HG03064 (cell line): ENCODE data around the gene SH3GL1.
A peak's percentile ranks its signal among the peaks of the same experiment; 100 is the strongest.

Source experiments
- ATAC-seq: cut with Tn5 transposase; IDR thresholded peaks from one replicate; pipeline ENCODE4 v1.9.1; 2021; ENCODE audit warnings: low read depth; ENCODE audit not compliant: unreplicated experiment

The SH3GL1 gene

GRCh38 chr19:4378886-4379285, 21.5 kb downstream of the SH3GL1 start:
- ATAC-seq, result no peak

- no peak for ATAC-seq
Measured at GRCh38 chr19:4376991-4377781, 23.2 kb downstream of the SH3GL1 start.

- no peak for ATAC-seq
Measured at GRCh38 chr19:4376671-4376990, 23.7 kb downstream of the SH3GL1 start.

- ATAC-seq, result no peak
Measured at GRCh38 chr19:4376028-4376670, 24.2 kb downstream of the SH3GL1 start.

GRCh38 chr19:4375164-4376027, 25.0 kb downstream of the SH3GL1 start:
- ATAC-seq, result no peak

GRCh38 chr19:4374498-4375163, 25.7 kb downstream of the SH3GL1 start:
- no peak for ATAC-seq

GRCh38 chr19:4373601-4374497, 26.5 kb downstream of the SH3GL1 start:
- ATAC-seq, result no peak

GRCh38 chr19:4373013-4373367, 27.4 kb downstream of the SH3GL1 start:
- ATAC-seq, result no peak

GRCh38 chr19:4372165-4373012, 28.0 kb downstream of the SH3GL1 start:
- ATAC-seq, result no peak

- no peak for ATAC-seq
Measured at GRCh38 chr19:4371247-4372164, 28.8 kb downstream of the SH3GL1 start.

GRCh38 chr19:4370418-4371041, 29.8 kb downstream of the SH3GL1 start:
- no peak for ATAC-seq

- ATAC-seq, result peak; percentile 43
Measured at GRCh38 chr19:4369888-4370260, 30.5 kb downstream of the SH3GL1 start.

GRCh38 chr19:4369109-4369887, 31.0 kb downstream of the SH3GL1 start:
- peak; percentile 40 for ATAC-seq

- ATAC-seq, result no peak
Measured at GRCh38 chr19:4368128-4368820, 32.1 kb downstream of the SH3GL1 start.

GRCh38 chr19:4367781-4368127, 32.6 kb downstream of the SH3GL1 start:
- no peak for ATAC-seq

GRCh38 chr19:4367336-4367723, 33.0 kb downstream of the SH3GL1 start:
- no peak for ATAC-seq
